MM.1S (cell line): Measurements from ENCODE around the gene EFNB3.

Source experiments
- DNase-seq: peaks from one replicate; pipeline ENCODE4 v3.0.0-alpha.2; 2015
- H2AFZ ChIP-seq: fragments of 300-600 bp; sonication (generic); 2 replicates; pipeline ENCODE4 v1.6.0; 2016; ENCODE audit warnings: antibody characterized with exemption, low read length
- H3F3A ChIP-seq: fragments of 300-600 bp; sonication (generic); 2 replicates; pipeline ENCODE4 v1.6.1; 2016; ENCODE audit warnings: mild to moderate bottlenecking, antibody characterized with exemption, low read length, moderate library complexity, mixed read lengths; ENCODE audit not compliant: insufficient read depth
- H3K27ac ChIP-seq: fragments of 300-600 bp; sonication (generic); 2 replicates; pipeline ENCODE4 v1.5.1; 2016; ENCODE audit warnings: mild to moderate bottlenecking, low read length
- H3K27me3 ChIP-seq: fragments of 300-600 bp; sonication (generic); replicated peaks from 2 replicates; pipeline ENCODE4 v1.6.0; 2016; ENCODE audit warnings: low read length; ENCODE audit not compliant: insufficient read depth
- H3K36me3 ChIP-seq: fragments of 300-600 bp; sonication (generic); replicated peaks from 2 replicates; pipeline ENCODE4 v1.6.1; 2016; ENCODE audit warnings: mild to moderate bottlenecking, low read length, mixed read lengths; ENCODE audit not compliant: insufficient read depth
- H3K4me1 ChIP-seq: fragments of 300-600 bp; sonication (generic); 2 replicates; pipeline ENCODE4 v1.6.1; 2016; ENCODE audit warnings: low read length, mixed read lengths
- H3K4me2 ChIP-seq: fragments of 300-600 bp; sonication (generic); 2 replicates; pipeline ENCODE4 v1.6.0; 2016; ENCODE audit warnings: low read depth, low read length
- H3K4me3 ChIP-seq: fragments of 300-600 bp; sonication (generic); 2 replicates; pipeline ENCODE4 v1.5.1; 2016; ENCODE audit warnings: low read length, mixed read lengths
- H3K79me2 ChIP-seq: fragments of 300-600 bp; sonication (generic); 2 replicates; pipeline ENCODE4 v1.6.1; 2016; ENCODE audit warnings: mixed run types, low read length, mixed read lengths
- H3K9ac ChIP-seq: fragments of 300-600 bp; sonication (generic); 2 replicates; pipeline ENCODE4 v1.6.1; 2016; ENCODE audit warnings: low read length, mixed read lengths
- H3K9me2 ChIP-seq: fragments of 300-600 bp; sonication (generic); replicated peaks from 2 replicates; pipeline ENCODE4 v1.6.1; 2016; ENCODE audit warnings: mild to moderate bottlenecking, low read length, mixed read lengths; ENCODE audit not compliant: insufficient read depth
- H3K9me3 ChIP-seq: fragments of 300-600 bp; sonication (generic); replicated peaks from 2 replicates; pipeline ENCODE4 v1.6.1; 2016; ENCODE audit warnings: mild to moderate bottlenecking, low read length, mixed read lengths; ENCODE audit not compliant: insufficient read depth
- H4K20me1 ChIP-seq: fragments of 300-600 bp; sonication (generic); 2 replicates; pipeline ENCODE4 v1.6.1; 2016; ENCODE audit warnings: mild to moderate bottlenecking, low read length, moderate library complexity, mixed read lengths; ENCODE audit not compliant: insufficient read depth
- EZH2 ChIP-seq: fragments of 300-600 bp; sonication (generic); optimal IDR thresholded peaks from 2 replicates; pipeline ENCODE3; 2017; ENCODE audit warnings: low read depth, mild to moderate bottlenecking, antibody characterized with exemption, low read length, mixed read lengths
- EZH2phosphoT487 ChIP-seq: fragments of 300-600 bp; sonication (generic); IDR thresholded peaks from 2 replicates; pipeline ENCODE4 v1.6.1; 2018; ENCODE audit warnings: antibody characterized with exemption, low read length
- TF ChIP-seq, protein P1 (sequence below): fragments of 300-600 bp; sonication (generic); IDR thresholded peaks from 2 replicates; pipeline ENCODE4 v1.5.1; 2016; ENCODE audit warnings: antibody characterized with exemption, low read length, mixed read lengths

The EFNB3 gene

GRCh38 chr17:7684851-7685532, 20.0 kb upstream of the EFNB3 start:
- Histone ChIP-seq H3K36me3 (no peaks in the 10 kb centered on the region; the same call in 1 of the 2 replicates), H3K4me1 (no peaks in the 10 kb centered on the region; the same call in 1 of the 2 replicates), H3K27ac (peak overlapping the region; percentile 88; the same call in 1 of the 2 replicates), H3K9ac (peak overlapping the region; percentile 99; the same call in 1 of the 2 replicates), H3K79me2 (peaks cover 59% of the 10 kb centered on the region), H4K20me1 (peaks cover 5% of the 10 kb centered on the region; the same call in 1 of the 2 replicates), H3K9me2 (no peaks in the 10 kb centered on the region), H3K27me3 (no peaks in the 10 kb centered on the region), H3K9me3 (no peaks in the 10 kb centered on the region), H3K4me3 (peak overlapping the region; percentile 95), H3F3A (peaks cover 18% of the 10 kb centered on the region), H2AFZ (no peak overlapping the region), H3K4me2 (peak overlapping the region; percentile 87)
- DNase-seq: no peak
- TF ChIP-seq, protein P1, sequence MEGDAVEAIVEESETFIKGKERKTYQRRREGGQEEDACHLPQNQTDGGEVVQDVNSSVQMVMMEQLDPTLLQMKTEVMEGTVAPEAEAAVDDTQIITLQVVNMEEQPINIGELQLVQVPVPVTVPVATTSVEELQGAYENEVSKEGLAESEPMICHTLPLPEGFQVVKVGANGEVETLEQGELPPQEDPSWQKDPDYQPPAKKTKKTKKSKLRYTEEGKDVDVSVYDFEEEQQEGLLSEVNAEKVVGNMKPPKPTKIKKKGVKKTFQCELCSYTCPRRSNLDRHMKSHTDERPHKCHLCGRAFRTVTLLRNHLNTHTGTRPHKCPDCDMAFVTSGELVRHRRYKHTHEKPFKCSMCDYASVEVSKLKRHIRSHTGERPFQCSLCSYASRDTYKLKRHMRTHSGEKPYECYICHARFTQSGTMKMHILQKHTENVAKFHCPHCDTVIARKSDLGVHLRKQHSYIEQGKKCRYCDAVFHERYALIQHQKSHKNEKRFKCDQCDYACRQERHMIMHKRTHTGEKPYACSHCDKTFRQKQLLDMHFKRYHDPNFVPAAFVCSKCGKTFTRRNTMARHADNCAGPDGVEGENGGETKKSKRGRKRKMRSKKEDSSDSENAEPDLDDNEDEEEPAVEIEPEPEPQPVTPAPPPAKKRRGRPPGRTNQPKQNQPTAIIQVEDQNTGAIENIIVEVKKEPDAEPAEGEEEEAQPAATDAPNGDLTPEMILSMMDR: no peak
- TF ChIP-seq EZH2 (no peak), EZH2phosphoT487 (no peak)

GRCh38 chr17:7685533-7686221, 19.3 kb upstream of the EFNB3 start:
- Histone ChIP-seq H3K27me3 (no peaks in the 10 kb centered on the region), H3K36me3 (no peaks in the 10 kb centered on the region; the same call in 1 of the 2 replicates), H3K9me2 (no peaks in the 10 kb centered on the region), H2AFZ (0 out of 2 replicates have a peak overlapping the region, but pooled peaks have one; percentile 35), H4K20me1 (peaks cover 5% of the 10 kb centered on the region; the same call in 1 of the 2 replicates), H3K4me2 (peak overlapping the region; percentile 87), H3K4me3 (peak overlapping the region; percentile 95), H3K27ac (peak overlapping the region; percentile 88), H3K9me3 (no peaks in the 10 kb centered on the region), H3F3A (peaks cover 18% of the 10 kb centered on the region), H3K4me1 (no peaks in the 10 kb centered on the region; the same call in 1 of the 2 replicates), H3K9ac (peak overlapping the region; percentile 99), H3K79me2 (peaks cover 59% of the 10 kb centered on the region)
- DNase-seq: peak; percentile 92
- TF ChIP-seq, protein P1: no peak
- TF ChIP-seq EZH2phosphoT487 (no peak), EZH2 (no peak)

DNA sequence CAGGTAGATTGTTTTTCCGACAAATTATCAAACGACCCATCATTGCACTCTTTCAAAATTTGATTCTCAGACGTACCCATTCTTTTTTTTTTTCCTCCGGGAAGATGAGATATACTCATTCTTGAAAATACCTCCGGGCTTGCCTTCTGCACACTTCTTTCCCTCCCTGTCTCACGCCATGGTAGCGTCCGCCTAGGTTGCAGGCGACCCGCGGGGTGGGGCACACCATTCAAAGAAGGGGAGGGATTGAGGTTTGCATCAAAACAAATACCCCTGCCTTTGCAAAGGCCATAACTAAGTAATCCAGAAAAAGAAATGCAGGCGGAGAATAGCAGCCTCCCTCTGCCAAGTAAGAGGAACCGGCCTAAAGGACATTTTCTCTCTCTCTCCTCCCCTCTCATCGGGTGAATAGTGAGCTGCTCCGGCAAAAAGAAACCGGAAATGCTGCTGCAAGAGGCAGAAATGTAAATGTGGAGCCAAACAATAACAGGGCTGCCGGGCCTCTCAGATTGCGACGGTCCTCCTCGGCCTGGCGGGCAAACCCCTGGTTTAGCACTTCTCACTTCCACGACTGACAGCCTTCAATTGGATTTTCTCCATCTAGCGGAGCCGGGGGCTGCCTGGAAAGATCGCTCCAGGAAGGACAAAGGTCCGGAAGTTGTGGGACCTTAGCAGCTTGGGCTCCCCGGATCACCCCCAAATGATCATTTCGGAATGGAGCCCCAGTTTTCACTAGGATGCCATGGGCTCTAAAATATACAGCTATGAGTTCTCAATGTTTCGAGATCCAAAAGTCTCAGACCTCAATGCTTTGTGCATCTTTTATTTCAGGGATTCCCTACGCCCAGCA, 18.6 kb upstream of the EFNB3 start:
- TF ChIP-seq EZH2phosphoT487: no peak
- no peak for TF ChIP-seq EZH2
- TF ChIP-seq, protein P1: no peak
- Histone ChIP-seq H3K79me2 (peaks cover 59% of the 10 kb centered on the region), H3K36me3 (no peaks in the 10 kb centered on the region; the same call in 1 of the 2 replicates)

More for the DNA sequence above, 18.6 kb upstream of the EFNB3 start:
- Histone ChIP-seq H3K9me3 (no peaks in the 10 kb centered on the region), H3K4me3 (peak overlapping the region; percentile 95), H3K27ac (peak overlapping the region; percentile 88), H3K9me2 (no peaks in the 10 kb centered on the region), H3K4me1 (no peaks in the 10 kb centered on the region; the same call in 1 of the 2 replicates), H4K20me1 (peaks cover 5% of the 10 kb centered on the region; the same call in 1 of the 2 replicates), H3K4me2 (peak overlapping the region; percentile 87), H3F3A (peaks cover 18% of the 10 kb centered on the region), H2AFZ (no peak overlapping the region), H3K27me3 (no peaks in the 10 kb centered on the region), H3K9ac (peak overlapping the region; percentile 99)
- peak; percentile 75 for DNase-seq
